IMR-90 (cell line): ENCODE data around the gene TXNDC5.

ENCODE experiments used
- BHLHE40 ChIP-seq: fragments of 150-350 bp; IDR thresholded peaks from 2 replicates; pipeline ENCODE4 v1.6.1; 2016; ENCODE audit warnings: mild to moderate bottlenecking, low read depth, low read length
- CEBPB ChIP-seq: IDR thresholded peaks from 2 replicates; pipeline ENCODE4 v1.6.1; 2012; ENCODE audit warnings: low read depth, low read length, improper control_type of control experiment
- CHD1 ChIP-seq: IDR thresholded peaks from 2 replicates; pipeline ENCODE4 v1.6.1; 2012; ENCODE audit warnings: low read depth, low read length, improper control_type of control experiment
- CTCF ChIP-seq: conservative IDR thresholded peaks from 2 replicates; pipeline ENCODE4 v1.5.1; 2012; ENCODE audit warnings: mild to moderate bottlenecking, low read depth, low read length, improper control_type of control experiment
- ELK1 ChIP-seq: fragments of 150-350 bp; IDR thresholded peaks from 2 replicates; pipeline ENCODE4 v1.6.1; 2016; ENCODE audit warnings: low read depth, mild to moderate bottlenecking, low read length, moderate library complexity, borderline replicate concordance
- MAFK ChIP-seq: IDR thresholded peaks from 2 replicates; pipeline ENCODE4 v1.6.1; 2012; ENCODE audit warnings: low read depth, low read length, improper control_type of control experiment
- MAZ ChIP-seq: IDR thresholded peaks from 2 replicates; pipeline ENCODE4 v1.6.1; 2012; ENCODE audit warnings: low read depth, mild to moderate bottlenecking, low read length, improper control_type of control experiment, moderate library complexity, borderline replicate concordance
- POLR2A ChIP-seq: IDR thresholded peaks from 2 replicates; pipeline ENCODE4 v1.6.1; 2012; ENCODE audit warnings: mild to moderate bottlenecking, low read depth, low read length
- RAD21 ChIP-seq: IDR thresholded peaks from 2 replicates; pipeline ENCODE4 v1.6.1; 2012; ENCODE audit warnings: low read length, improper control_type of control experiment
- RCOR1 ChIP-seq: IDR thresholded peaks from 2 replicates; pipeline ENCODE4 v1.6.1; 2012; ENCODE audit warnings: mild to moderate bottlenecking, low read length, improper control_type of control experiment; ENCODE audit not compliant: insufficient replicate concordance

- no peak for TF ChIP-seq RAD21
- no peak for TF ChIP-seq CTCF
- no peak for TF ChIP-seq MAFK
- TF ChIP-seq POLR2A, result no peak
- TF ChIP-seq BHLHE40, result no peak
- no peak for TF ChIP-seq ELK1
- no peak for TF ChIP-seq CHD1
- TF ChIP-seq CEBPB, result no peak
- TF ChIP-seq MAZ, result no peak
- no peak for TF ChIP-seq RCOR1
Measured at GRCh38 chr6:7960141-7960540, 49.6 kb upstream of the TXNDC5 start.
